WTC11 (cell line): ENCODE measurements around the gene ELOVL5.
"Not testable (repeated sequence)": the region's sequence is repeated elsewhere in the genome, so short reads cannot be mapped to it uniquely, and the experiment has no call there.

Experiments used
- CREM ChIP-seq: sonication (generic); formaldehyde crosslinking; IDR thresholded peaks from 2 replicates; pipeline ENCODE4 v1.8.1; 2022; ENCODE audit warnings: mild to moderate bottlenecking, missing genetic modification reagents, moderate library complexity
- KAT7 ChIP-seq: sonication (generic); formaldehyde crosslinking; IDR thresholded peaks from 2 replicates; pipeline ENCODE4 v1.8.1; 2023; ENCODE audit warnings: missing genetic modification reagents, mild to moderate bottlenecking, borderline replicate concordance
- MAX ChIP-seq: sonication (generic); formaldehyde crosslinking; IDR thresholded peaks from 2 replicates; pipeline ENCODE4 v1.8.0; 2022; ENCODE audit warnings: mild to moderate bottlenecking, missing genetic modification reagents
- NR3C1 ChIP-seq: sonication (generic); formaldehyde crosslinking; conservative IDR thresholded peaks from 2 replicates; pipeline ENCODE4 v1.8.1; 2023; ENCODE audit warnings: low read depth, mild to moderate bottlenecking, missing genetic modification reagents
- SMAD3 ChIP-seq: sonication (generic); formaldehyde crosslinking; IDR thresholded peaks from 2 replicates; pipeline ENCODE4 v1.8.0; 2022; ENCODE audit warnings: missing genetic modification reagents, mild to moderate bottlenecking, borderline replicate concordance
- ZNF532 ChIP-seq: fragments of 250-450 bp; sonication (Bioruptor Pico); IDR thresholded peaks from 2 replicates; pipeline ENCODE4 v1.9.0; 2021; ENCODE audit warnings: mild to moderate bottlenecking, borderline replicate concordance
- TF ChIP-seq, protein P1 (sequence below): fragments of 200-600 bp; IDR thresholded peaks from 2 replicates; pipeline ENCODE4 v1.8.0; 2022; ENCODE audit warnings: antibody characterized with exemption

- TF ChIP-seq, protein P1, sequence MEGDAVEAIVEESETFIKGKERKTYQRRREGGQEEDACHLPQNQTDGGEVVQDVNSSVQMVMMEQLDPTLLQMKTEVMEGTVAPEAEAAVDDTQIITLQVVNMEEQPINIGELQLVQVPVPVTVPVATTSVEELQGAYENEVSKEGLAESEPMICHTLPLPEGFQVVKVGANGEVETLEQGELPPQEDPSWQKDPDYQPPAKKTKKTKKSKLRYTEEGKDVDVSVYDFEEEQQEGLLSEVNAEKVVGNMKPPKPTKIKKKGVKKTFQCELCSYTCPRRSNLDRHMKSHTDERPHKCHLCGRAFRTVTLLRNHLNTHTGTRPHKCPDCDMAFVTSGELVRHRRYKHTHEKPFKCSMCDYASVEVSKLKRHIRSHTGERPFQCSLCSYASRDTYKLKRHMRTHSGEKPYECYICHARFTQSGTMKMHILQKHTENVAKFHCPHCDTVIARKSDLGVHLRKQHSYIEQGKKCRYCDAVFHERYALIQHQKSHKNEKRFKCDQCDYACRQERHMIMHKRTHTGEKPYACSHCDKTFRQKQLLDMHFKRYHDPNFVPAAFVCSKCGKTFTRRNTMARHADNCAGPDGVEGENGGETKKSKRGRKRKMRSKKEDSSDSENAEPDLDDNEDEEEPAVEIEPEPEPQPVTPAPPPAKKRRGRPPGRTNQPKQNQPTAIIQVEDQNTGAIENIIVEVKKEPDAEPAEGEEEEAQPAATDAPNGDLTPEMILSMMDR = not testable (repeated sequence)
- not testable (repeated sequence) for TF ChIP-seq SMAD3; KAT7 (CRISPR knock-in tag); CREM (CRISPR knock-in tag); NR3C1 (CRISPR knock-in tag); MAX (CRISPR knock-in tag); ZNF532 (CRISPR knock-in tag)
Measured at GRCh38 chr6:53388615-53389014, 39.9 kb upstream of the ELOVL5 start.
